NCI-H146 treated with DMSO at 0.1 percent for 48 hours (cell line): ENCODE data around the gene PAX8.

ENCODE experiments used
- DNase-seq: peaks from one replicate; lab custom pipeline; 2025; ENCODE audit not compliant: unreplicated experiment; lab: John Stamatoyannopoulos, UW

The PAX8 gene

DNA sequence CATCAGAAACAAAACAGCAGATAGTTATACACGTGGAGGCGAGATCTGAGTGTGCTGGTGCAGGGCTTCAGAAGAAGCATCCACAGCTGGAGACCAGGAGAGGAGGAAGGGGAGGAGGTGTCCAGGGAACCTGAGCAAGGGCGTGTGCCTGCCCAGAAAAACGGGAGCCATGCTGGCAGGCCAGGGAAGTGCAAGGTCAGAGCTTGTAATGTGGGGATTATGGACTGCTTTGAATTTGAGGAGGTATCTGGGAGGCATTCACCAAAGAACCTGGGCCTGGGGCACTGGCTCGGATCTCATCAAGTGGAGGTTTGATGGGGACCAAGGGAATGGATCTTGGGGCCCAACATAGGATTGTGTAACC lies 92.3 kb downstream of the PAX8 start:
- no peak for DNase-seq

DNA sequence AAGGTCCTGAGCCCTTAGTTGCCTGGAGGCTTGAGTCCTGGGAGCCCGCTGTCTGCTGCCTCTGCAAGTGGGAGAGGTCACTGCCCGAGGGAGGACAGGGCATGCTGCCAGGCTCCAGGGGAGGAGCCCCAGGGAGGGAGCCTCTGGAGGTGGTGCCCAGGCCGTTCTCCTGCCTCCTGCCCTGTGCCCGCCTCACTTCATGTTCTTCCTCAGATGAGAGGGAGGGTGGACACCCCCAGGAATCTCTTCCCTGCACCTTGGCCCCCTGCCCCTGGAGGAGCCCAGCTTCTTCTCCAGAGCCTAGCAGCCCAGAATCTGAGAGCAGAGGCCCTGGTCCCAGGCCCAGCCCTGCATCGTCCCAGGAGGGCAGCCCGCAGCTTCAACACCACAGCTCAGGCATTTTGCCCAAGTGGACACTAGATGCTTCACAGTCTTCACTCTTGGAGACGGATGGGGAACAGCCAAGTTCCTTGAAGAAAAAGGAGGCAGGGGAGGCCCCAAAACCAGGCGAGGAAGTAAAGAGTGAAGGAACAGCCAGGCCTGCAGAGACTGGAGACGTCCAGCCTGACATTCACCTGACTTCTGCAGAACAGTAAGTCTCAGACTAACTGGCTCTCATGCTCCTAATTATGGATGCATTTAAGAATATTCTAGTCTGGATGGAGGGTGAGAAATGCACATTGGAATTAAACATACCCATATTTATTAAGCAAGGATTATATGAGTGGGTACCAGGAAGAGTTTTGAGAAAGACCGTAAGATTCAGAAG lies 92.9 kb downstream of the PAX8 start:
- DNase-seq, result no peak

DNA sequence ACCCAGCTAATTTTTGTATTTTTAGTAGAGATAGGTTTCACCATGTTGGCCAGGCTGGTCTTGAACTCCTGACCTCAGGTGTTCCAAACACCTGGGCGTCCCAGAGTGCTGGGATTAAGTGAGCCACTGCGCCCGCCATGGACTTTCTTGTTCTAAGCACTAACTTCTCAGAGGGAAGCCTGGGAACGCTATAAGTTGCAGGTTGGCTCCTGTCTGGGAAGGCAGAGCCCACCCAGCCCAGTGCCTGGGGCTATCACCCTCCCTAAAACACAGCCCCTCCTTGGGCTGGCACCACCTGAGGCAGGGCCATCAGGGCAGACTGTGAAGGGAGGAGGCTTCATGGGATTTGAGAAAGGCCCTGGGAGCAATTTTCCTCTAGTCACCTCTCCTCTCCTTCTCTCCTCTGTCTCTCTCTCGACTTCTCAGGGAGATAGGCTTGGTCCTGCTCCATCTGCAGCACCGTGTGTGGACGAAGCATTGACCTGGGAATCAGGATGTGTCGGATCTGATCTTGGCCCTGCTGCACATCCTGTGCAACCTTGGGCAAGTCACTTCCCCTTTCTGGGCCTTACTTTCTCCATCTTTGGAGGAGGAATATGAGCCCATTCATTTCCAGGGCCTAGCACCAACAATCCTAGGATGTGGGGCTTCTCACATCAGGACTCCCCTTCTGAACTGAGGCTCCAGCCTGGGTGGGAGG lies 94.0 kb downstream of the PAX8 start:
- no peak for DNase-seq

DNA sequence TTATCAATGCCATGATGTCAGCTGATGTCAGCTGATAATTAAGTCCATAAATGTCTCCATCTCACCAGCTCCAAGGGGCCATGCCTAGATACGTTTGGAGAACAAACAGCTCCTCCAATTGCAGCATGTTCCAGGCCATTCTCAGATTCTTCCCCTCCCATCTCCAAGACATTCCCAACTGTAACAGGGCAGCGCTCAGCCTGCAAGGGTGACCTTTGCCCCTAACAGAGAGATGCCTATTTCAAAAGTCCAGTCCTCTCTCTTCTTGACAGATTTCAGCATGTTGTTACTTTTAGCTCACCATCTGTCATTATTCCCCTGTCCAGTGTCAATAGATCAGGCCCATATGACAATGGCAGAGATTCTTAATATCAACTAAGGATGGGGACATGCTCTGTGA lies 95.0 kb downstream of the PAX8 start:
- no peak for DNase-seq

DNA sequence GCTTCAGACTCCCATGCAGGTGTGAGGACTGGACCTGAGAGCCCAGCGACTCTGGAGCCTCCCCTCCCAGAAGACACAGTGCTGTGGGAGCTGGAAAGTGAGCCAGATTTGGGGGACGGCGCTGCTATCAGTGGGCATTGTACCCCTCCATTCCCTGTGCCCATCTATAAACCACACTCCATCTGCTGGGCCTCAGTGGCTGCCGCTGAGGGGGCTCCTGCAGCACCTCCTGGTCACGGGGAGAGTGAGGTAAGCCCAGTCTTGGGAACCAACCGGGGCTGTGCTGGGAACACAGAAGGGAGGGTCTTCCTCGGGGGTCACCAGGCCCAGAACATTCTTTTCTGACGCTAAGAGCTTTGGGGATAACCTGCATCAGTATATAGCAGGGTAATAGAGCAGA lies 95.5 kb downstream of the PAX8 start:
- DNase-seq, result no peak

DNA sequence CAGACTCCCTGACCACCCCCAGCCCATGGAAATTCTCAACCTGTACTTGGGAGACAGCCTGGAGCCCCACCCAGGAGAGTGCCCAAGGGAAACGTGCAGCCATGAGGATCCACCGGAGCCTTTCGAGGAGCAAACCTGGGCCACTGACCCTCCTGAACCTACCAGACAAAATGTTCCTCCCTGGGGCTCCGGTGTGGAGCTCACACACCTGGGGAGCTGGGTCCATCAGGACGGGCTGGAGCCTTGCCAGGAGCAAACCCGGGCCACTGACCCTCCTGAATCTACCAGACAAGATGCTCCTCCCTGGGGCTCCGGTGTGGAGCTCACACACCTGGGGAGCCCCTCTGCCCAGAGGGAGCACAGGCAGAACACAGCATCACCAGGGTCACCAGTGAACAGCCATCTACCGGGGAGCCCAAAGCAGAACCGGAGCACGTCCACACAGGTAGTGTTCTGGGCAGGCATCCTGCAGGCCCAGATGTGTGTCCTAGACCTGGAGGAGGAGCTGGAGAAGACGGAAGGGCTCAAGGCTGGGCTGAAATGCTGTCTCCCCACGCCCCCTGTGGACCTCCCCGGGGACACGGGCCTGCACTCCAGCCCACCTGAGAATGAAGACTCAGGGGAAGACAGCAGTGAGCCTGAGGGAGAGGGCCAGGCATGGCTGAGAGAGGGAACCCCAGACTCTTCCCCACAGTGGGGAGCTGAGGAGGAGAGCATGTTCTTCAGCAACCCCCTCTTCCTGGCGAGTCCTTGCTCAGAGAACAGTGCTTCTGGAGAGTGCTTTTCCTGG lies 96.1 kb downstream of the PAX8 start:
- no peak for DNase-seq

DNA sequence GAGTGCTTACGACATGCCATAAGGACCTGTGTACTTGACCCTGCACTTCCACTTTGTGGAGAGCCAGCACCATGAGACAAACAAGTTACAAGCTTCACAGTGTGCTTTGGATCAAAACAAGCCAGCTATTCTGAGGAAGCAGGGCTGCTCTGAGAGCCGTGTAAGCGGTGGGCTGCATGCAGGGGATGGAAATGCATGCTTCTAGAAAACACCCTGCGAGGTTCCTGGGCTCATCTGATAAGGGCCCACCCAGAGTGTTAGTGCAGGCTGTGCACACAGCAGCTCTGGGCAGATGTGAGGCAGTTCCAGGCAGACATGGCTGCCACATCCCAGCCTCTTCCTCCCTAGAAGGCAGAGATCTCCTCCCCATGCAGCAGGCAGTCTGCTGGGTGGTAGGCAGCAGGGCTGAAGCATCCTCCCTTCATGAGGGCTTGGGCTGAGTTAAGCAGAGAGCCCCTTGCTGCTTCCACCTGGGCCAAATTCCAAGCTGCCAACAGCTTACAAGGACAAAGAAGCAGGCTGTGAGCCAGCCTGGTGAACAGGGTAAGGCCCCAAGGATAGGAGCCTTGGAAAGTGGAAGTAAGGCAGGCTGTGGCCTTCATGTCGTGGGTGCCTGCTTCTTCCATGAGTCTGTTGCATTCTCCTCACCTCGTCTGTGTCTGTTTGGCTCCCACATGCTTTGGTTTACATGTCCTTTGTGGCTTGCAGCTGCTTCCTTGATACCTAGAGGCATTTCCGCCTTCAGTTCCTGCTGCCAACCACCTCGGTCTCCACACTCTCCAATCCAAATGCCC lies 97.3 kb downstream of the PAX8 start:
- no peak for DNase-seq

DNA sequence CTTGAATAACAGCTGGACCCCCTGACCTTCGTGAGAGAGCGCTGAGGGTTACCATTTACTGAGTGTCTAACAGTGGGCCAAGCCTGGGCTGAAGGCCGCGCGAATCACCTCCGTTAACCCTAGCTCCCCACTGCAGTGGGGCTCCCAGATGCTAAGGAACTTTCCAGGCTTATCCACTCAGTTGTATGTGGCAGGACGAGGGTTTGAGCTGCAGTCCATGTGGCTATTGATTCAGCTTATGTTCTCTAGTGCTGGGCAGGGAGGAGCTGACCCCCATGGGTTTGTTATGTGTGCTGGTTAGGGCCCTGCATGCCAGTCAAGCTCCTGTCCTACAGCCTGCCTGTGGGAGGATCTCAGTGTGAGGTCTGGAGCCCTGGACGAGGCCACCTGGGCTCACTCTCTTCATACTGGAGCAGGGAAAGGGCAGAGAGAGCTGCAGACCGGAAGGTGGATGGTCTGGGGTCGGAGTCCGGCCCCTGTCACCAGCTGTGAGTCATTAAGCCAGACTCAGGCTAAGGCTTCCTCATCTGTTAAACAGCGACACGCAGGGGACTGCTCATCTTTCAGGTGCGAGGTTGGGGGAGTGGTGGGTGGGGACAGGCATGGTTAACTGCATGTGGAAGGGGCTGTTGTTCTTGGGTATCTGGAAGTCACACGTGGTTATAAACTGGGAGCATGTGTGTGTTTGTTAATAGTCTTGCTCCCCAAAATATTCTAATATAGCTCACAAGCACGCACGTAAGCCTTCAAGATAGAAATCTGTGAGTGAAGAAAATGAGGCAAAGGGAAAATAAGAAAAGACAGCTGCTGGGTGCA lies 98.4 kb downstream of the PAX8 start:
- no peak for DNase-seq

DNA sequence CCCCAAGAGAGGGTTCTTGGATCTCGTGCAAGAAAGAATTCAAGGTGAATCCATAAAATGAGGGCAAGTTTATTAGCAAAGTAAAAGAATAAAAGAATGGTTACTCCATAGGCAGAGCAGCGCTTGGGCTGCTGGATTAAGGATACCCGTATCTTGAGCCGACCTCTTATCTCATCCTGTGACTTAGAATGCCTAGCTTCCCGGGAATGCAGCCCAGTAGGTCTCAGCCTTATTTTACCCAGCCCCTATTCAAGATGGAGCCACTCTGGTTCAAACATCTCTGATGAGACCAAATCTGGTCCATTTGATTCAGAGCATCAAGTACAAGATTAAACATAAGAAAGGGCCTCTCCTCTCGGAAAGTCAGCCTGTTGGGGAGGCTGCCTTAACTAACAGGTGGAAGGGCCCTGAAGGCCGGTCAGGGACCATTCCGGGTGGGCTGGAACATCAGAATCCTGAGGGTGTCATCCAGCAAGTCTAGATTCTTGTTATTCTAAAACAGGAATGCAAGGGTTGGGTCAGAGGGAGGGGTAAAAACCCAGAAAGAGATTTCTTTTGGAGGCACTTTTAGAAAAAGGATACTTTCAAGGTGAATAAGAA lies 99.2 kb downstream of the PAX8 start:
- DNase-seq, result no peak

DNA sequence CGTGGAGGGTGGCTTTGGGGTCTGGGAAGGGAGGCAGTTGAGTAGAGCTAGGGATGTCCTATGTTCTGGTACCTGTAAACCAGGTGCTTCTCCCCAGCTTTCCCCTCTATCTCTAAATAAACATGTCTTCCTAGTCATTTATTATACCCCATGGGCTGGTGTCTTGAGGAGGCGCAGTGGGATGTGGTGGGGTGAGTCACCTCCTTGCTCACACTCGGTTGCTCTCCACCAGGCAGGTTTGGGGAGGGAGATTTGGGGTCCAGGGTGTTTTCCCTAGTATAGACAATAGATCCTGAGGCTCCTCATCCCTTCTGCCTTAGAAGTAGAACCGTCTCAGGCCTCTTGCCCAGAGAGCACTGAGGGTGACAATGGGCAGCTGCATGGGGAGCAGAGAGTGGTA lies 99.8 kb downstream of the PAX8 start:
- no peak for DNase-seq

DNA sequence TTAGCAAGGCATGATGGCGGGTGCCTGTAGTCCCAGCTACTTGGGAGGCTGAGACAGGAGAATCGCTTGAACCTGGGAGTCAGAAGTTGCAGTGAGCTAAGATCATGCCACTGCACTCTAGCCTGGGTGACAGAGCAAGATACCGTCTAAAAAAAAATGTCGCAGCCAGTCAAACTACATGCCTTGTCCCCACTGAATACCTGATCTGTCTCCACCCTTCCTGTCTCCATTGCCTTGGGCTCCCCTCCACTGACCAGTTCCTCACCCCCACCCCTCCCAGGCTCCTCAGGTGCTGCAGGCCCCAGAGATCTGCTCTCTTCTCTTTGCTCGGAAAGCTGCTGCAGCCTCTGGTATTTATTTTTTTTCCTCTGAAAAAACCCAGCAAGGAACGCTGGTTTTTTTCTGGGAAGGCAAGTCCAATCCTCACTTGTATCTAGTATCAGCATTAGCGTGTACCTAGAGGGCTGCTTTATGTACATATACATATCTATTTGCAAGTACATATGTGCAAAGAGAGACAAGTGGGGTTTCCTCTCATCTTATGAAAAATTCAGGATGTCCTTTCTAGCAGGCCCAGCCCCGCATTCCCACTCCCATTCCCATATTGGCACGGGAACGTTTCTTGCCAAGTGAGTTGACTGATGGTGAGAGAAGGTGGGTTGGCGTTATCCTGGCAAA lies 100.5 kb downstream of the PAX8 start:
- DNase-seq, result no peak

DNA sequence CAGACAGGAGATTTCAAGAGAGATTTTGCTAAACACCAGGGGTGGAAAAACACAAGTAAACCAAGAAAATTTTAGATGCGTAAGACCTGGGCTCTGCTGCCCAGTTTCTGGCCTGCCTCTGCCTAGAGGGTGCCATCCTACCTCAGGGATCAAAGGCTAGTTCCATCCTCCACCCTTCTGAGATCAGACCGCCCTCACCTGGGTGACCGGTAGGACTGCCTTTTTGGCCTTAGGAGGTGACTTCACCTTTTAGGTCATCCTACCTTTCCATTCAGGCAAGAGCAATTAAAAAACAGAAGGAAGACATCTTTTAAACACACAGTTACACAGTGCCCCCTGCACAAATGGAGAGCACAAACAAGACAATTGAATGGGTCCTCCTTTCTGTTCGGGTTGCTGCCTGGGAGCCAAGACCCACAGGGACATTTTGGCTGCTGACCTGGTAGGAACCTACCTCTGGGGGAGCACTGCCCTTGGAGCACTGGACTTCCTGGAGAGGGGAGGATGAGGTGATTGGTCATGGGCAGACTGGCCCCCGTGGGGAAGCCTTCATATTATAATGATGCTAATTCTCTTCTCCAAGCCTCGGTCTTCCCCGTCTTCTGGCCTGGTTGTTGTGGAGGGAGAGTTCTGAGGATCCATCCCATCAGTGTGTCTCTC lies 101.9 kb downstream of the PAX8 start:
- DNase-seq, result no peak

DNA sequence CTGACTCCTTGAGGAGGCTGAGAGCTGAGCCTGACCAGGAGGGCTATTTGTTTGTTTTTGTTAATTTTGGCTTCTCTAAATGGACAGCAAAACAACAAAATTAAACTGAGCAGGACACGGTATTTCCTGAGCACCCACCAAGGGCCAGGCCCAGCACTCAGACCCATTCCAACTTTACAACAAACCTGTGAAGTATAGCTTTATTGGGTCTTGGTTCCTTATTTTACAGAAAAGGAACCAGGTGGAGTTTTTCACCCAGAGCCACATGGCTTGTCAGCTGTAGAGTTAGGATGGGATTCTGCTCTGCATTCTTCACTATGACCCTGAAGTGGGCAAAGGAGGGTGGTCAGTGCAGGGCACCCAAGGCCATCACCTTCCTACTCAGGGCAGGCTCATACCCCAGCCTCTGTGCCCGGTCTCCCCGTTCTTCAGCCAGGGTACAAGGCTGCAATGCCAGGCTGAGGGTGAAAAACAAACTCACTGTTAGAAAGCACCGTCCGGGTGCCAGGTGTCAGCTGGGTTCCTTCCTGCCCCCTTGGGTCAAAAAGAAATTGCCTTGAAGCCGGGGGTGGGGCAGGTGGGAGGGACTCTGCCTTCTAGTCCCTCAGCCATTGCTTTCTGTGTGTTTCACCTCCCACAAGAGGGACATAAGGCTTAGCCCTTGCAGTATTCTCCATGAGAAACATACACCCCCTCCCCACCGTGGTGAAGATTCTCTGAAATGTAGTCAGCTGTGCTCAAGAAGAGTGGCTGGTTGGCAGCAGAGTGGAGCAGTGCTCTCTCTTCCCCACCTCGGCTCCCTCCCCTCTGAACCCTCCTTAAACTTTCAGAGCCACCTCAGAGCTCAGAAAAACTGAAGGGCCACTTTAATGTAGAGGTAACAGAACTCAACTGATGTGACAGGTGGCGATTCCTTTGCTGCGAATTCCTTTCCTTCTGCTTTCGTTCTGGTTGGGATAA lies 102.7 kb downstream of the PAX8 start:
- DNase-seq, result no peak

DNA sequence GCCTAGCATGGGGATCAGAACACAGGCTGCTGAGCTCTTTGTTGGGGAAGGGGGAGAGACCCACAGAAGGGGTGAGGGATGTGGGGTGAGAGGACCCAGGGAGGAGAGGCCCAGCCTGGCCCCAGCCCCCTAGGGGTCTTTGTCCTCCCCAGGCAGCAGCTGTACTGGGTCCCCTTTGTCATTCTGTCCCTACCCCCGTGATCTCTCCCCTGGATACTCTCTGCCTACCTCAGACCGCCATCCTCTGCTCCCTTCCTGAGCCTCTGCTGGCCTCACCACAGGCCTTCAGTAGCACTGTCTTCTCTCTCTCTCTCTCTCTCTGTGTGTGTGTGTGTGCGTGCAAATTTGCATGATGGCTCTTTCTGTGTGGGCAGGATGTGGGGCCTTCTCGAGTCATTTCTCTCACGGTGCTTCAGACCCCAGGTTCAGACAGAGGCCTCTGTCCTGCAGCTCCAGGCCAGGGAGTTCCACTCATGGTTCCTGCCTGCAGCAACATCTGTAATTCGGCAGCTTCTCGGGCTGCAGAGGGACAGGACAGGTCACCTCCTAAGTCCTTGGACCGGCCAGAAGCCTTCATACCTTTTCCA lies 103.6 kb downstream of the PAX8 start:
- DNase-seq, result no peak

DNA sequence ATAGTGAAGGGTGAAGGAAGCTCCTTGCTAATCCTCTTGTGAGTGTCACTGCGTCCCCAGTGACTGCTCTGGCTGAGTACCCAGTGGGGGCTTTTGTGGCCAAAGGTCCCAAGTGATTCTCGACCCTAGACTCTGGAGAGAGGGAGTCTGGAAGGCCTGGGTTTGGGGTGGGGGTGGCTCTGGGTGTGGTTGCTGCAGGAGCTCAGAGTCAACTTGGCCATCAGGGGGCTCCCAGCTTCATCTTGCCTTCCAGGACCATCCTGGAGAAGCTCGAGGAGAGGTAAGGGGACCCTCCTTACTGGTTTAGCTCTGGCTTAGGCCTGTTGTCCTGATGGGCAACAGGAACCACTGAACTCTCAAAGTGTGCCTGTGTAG lies 104.4 kb downstream of the PAX8 start:
- no peak for DNase-seq

DNA sequence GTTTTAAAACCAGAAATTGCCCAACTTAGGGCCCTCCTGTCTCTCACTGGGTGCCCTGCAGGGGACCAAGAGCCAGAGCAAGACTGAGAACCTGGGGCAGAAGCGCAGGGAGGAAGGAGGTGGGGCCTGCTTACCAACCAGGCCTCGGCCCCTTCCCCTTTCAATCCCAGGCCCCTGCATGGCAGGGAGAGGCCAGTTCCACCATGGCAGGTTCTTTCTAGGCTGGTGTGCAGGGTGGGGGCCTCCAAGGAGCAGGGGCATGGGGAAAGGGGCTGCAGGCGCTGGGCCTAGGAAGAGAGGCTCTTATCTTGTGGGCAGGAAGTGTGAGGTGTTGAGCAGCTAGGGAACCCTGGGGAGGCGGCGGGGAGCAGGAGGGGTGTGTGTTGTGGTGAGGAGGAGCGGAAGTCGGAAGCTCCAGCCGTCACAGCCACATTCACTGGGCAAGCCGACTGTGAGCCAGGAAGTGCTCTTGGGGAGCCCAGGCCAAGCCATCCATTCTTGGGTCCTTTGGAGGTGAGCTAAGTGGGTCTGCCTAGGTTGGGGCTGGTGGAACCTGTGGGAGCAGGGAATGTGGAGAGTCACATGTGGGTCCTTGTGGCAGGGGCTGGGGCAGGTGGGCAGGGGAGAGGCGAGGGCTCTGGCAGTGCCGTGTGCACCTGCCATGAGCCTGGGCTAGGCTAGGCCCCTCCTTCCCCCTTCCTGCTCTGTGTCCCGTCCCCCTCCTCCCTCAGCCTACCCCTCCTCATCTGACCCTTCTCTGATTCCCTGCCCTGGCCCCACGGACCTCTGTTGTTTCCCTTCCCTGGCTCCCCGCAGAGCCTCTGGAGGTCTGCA lies 105.0 kb downstream of the PAX8 start, which contains the start of gene PSD4:
Gene PSD4, plus strand, starts transcription at position 430 of the 834 bp plus-strand sequence. CDS start 8,486 bp downstream, outside the sequence.
- DNase-seq, result no peak
